GM12891 (cell line): ENCODE results near the gene ADCY5.

Source experiments
- POLR2A ChIP-seq: IDR thresholded peaks from 2 replicates; pipeline ENCODE4 v1.6.1; 2011; ENCODE audit warnings: low read depth, low read length, control low read depth
- POLR2AphosphoS5 ChIP-seq: IDR thresholded peaks from 2 replicates; pipeline ENCODE4 v1.6.1; 2011; ENCODE audit warnings: low read depth, low read length, control low read depth
- SPI1 ChIP-seq: IDR thresholded peaks from 2 replicates; pipeline ENCODE4 v1.6.1; 2011; ENCODE audit warnings: low read depth, low read length, control low read depth
- TAF1 ChIP-seq: IDR thresholded peaks from 2 replicates; pipeline ENCODE4 v1.6.1; 2011; ENCODE audit warnings: low read depth, low read length, control low read depth

GRCh38 chr3:123411340-123412040 is 37.4 kb downstream of the ADCY5 start:
- no peak for TF ChIP-seq POLR2A
- no peak for TF ChIP-seq POLR2AphosphoS5
- TF ChIP-seq TAF1: no peak
- no peak for TF ChIP-seq SPI1
